OCI-LY7 (cell line): Measurements from ENCODE around the gene GJB5. TPM values are rescaled to one million over a fixed set of nuclear protein-coding genes. Genes with fewer than 3 reads are reported as not detected.
A peak's percentile ranks its signal among the peaks of the same experiment; 100 is the strongest.

ENCODE experiments used
- BruUV-seq: library from RNA; stranded (reverse); fragments of 400-500 nt; replicated peaks from 2 replicates; lab custom pipeline; 2021; lab: Mats Ljungman, UMichigan
- CTCF ChIA-PET: fragments of 300-600 bp; sonication (Branson Sonifier 250); formaldehyde crosslinking; loops from one replicate; lab custom pipeline; 2022; ENCODE audit warnings: antibody characterized with exemption; ENCODE audit not compliant: unreplicated experiment; lab: Charles Lee
- POLR2A ChIA-PET: fragments of 300-600 bp; sonication (Branson Sonifier 250); formaldehyde crosslinking; loops from one replicate; lab custom pipeline; 2022; ENCODE audit warnings: antibody characterized with exemption; lab: Charles Lee
- DNase-seq: peaks from one replicate; pipeline ENCODE4 v3.0.0-alpha.2; 2015; ENCODE audit warnings: low spot score
- H2AFZ ChIP-seq: fragments of 200-600 bp; sonication (generic), shearing (Covaris generic); 2 replicates; pipeline ENCODE4 v1.6.1; 2014; ENCODE audit warnings: mild to moderate bottlenecking, antibody characterized with exemption, low read length, moderate library complexity
- H3K27ac ChIP-seq: fragments of 200-600 bp; sonication (generic); 2 replicates; pipeline ENCODE4 v1.5.1; 2014; ENCODE audit warnings: mixed run types, low read depth, mild to moderate bottlenecking, moderate library complexity, low read length, inconsistent platforms; ENCODE audit not compliant: poor library complexity, severe bottlenecking
- H3K36me3 ChIP-seq: fragments of 200-600 bp; sonication (generic); 2 replicates; pipeline ENCODE4 v1.6.1; 2014; ENCODE audit warnings: mild to moderate bottlenecking, antibody characterized with exemption, low read length, moderate library complexity, mixed read lengths; ENCODE audit not compliant: insufficient read depth
- H3K4me1 ChIP-seq: fragments of 200-600 bp; sonication (generic); 2 replicates; pipeline ENCODE4 v1.5.1; 2014; ENCODE audit warnings: mild to moderate bottlenecking, low read length; ENCODE audit not compliant: insufficient read depth, poor library complexity, severe bottlenecking
- H3K4me2 ChIP-seq: fragments of 200-600 bp; sonication (generic); 2 replicates; pipeline ENCODE4 v1.6.1; 2014; ENCODE audit warnings: mild to moderate bottlenecking, low read length
- H3K4me3 ChIP-seq: fragments of 200-600 bp; sonication (generic); 2 replicates; pipeline ENCODE4 v1.5.1; 2014; ENCODE audit warnings: mild to moderate bottlenecking, low read depth, low read length; ENCODE audit not compliant: poor library complexity, severe bottlenecking
- H3K79me2 ChIP-seq: fragments of 200-600 bp; sonication (generic); 2 replicates; pipeline ENCODE4 v1.6.1; 2016; ENCODE audit warnings: low read depth, mild to moderate bottlenecking, low read length, moderate library complexity, mixed read lengths; ENCODE audit not compliant: insufficient read depth
- H3K9me2 ChIP-seq: fragments of 200-600 bp; sonication (generic); 2 replicates; pipeline ENCODE4 v1.6.1; 2016; ENCODE audit warnings: mild to moderate bottlenecking, low read length, mixed read lengths; ENCODE audit not compliant: insufficient read depth
- H3K9me3 ChIP-seq: fragments of 200-600 bp; sonication (generic); 2 replicates; pipeline ENCODE4 v1.6.1; 2014; ENCODE audit warnings: mild to moderate bottlenecking, mixed run types, low read length, mixed read lengths
- H4K20me1 ChIP-seq: fragments of 200-600 bp; sonication (generic); 2 replicates; pipeline ENCODE4 v1.6.1; 2014; ENCODE audit warnings: mild to moderate bottlenecking, antibody characterized with exemption, low read length, moderate library complexity, mixed read lengths; ENCODE audit not compliant: insufficient read depth
- CTCF ChIP-seq: fragments of 200-600 bp; sonication (generic); conservative IDR thresholded peaks from 2 replicates; pipeline ENCODE4 v1.5.1; 2014; ENCODE audit warnings: mild to moderate bottlenecking, antibody characterized with exemption, low read length, moderate library complexity, mixed read lengths
- EZH2phosphoT487 ChIP-seq: fragments of 200-600 bp; sonication (generic); IDR thresholded peaks from 2 replicates; pipeline ENCODE4 v1.6.1; 2018; ENCODE audit warnings: low read depth, borderline replicate concordance, mild to moderate bottlenecking, mixed run types, antibody characterized with exemption, low read length, moderate library complexity, mixed read lengths
- intact Hi-C: fragments of 100-400 bp; cut with micrococcal nuclease; formaldehyde crosslinking; loops from one replicate; pipeline ENCODE4 v1.10.0; 2022; ENCODE audit not compliant: unreplicated experiment
- total RNA-seq, 2 experiments: library from RNA; depleted of rRNA in 1 of 2; stranded (reverse); fragments of >200 nt in 1 of 2; shearing (Covaris generic) in 1 of 2; gene quantifications; 2 replicates each; pipeline ENCODE4 v1.2.3, GENCODE V29; 2014 to 2022

The GJB5 gene
- total RNA-seq, 2 experiments from 2014 or later = not detected

- no peak overlapping the region for H3K4me2 ChIP-seq
- no peaks in the 10 kb centered on the region for H3K4me1 ChIP-seq
- H3K9me3 ChIP-seq = no peaks in the 10 kb centered on the region
- TF ChIP-seq EZH2phosphoT487 (no peak), CTCF (peak; percentile 60)
- H4K20me1 ChIP-seq = no peaks in the 10 kb centered on the region
- H3K36me3 ChIP-seq = no peaks in the 10 kb centered on the region
- DNase-seq = peak; percentile 18
- ChIA-PET POLR2A (no interaction called here), CTCF (interaction anchor here (0.5 kb wide), 1 partner anchor 41 kb away, joined by 17 read pairs; no protein-coding TSS in a partner anchor)
- no peak overlapping the region for H3K4me3 ChIP-seq
- no peak overlapping the region for H2AFZ ChIP-seq
- no peak overlapping the region for H3K27ac ChIP-seq
- BruUV-seq = no TSS peak
- H3K79me2 ChIP-seq = no peaks in the 10 kb centered on the region
- intact Hi-C loops = no loop called here
- H3K9me2 ChIP-seq = no peaks in the 10 kb centered on the region
These were observed 32.9 kb downstream of the GJB5 start for GRCh38 chr1:34787461-34788420.

- TF ChIP-seq EZH2phosphoT487 (no peak), CTCF (no peak)
- no peaks in the 10 kb centered on the region for H3K79me2 ChIP-seq
- no peaks in the 10 kb centered on the region for H3K4me1 ChIP-seq
- no peak for DNase-seq
- no peaks in the 10 kb centered on the region for H3K36me3 ChIP-seq
- no peaks in the 10 kb centered on the region for H3K9me2 ChIP-seq
- intact Hi-C loops = no loop called here
- no peaks in the 10 kb centered on the region for H4K20me1 ChIP-seq
- H3K9me3 ChIP-seq = no peaks in the 10 kb centered on the region
- H3K4me2 ChIP-seq = no peak overlapping the region
- ChIA-PET CTCF (no interaction called here), POLR2A (no interaction called here)
- no TSS peak for BruUV-seq
- no peak overlapping the region for H3K27ac ChIP-seq
- no peak overlapping the region for H2AFZ ChIP-seq
- H3K4me3 ChIP-seq = no peak overlapping the region
These were observed 36.1 kb downstream of the GJB5 start for GRCh38 chr1:34790985-34791384.

GRCh38 chr1:34792424-34792823 is 37.6 kb downstream of the GJB5 start:
- Histone ChIP-seq H3K27ac (no peak overlapping the region), H3K9me2 (no peaks in the 10 kb centered on the region), H3K9me3 (no peaks in the 10 kb centered on the region), H3K4me1 (no peaks in the 10 kb centered on the region), H3K4me2 (no peak overlapping the region), H3K4me3 (no peak overlapping the region), H4K20me1 (no peaks in the 10 kb centered on the region), H3K79me2 (no peaks in the 10 kb centered on the region), H2AFZ (no peak overlapping the region), H3K36me3 (no peaks in the 10 kb centered on the region)
- TF ChIP-seq EZH2phosphoT487 = no peak
- no peak for TF ChIP-seq CTCF
- ChIA-PET POLR2A (no interaction called here), CTCF (no interaction called here)
- no peak for DNase-seq
- intact Hi-C loops = no loop called here
- no TSS peak for BruUV-seq
